WTC11 (cell line): ENCODE results near the gene FBXL14. TPM values are rescaled to one million over a fixed set of nuclear protein-coding genes. Genes with fewer than 3 reads are reported as not detected.

Experiments used
- ATAC-seq: fragments of 200-7000 bp; cut with Tn5 transposase; 2 replicates; pipeline ENCODE4 v1.10.0; 2021; ENCODE audit warnings: mild to moderate bottlenecking, moderate library complexity
- CTCF ChIA-PET: fragments of 300-600 bp; sonication (Branson Sonifier 250); formaldehyde crosslinking; loops from one replicate; lab custom pipeline; 2021; ENCODE audit warnings: antibody characterized with exemption; lab: Charles Lee
- POLR2A ChIA-PET: fragments of 350-600 bp; sonication (Branson Sonifier 250); formaldehyde crosslinking; loops from one replicate; lab custom pipeline; 2021; ENCODE audit warnings: antibody characterized with exemption; lab: Charles Lee
- DNase-seq: peaks from one replicate; pipeline ENCODE4 v3.0.0; 2021; ENCODE audit warnings: low spot score
- H3K27ac Mint-ChIP-seq: 2 replicates; pipeline ENCODE4 v1.8.0; 2021; ENCODE audit warnings: mixed read lengths
- H3K27me3 Mint-ChIP-seq: 2 replicates; pipeline ENCODE4 v1.8.0; 2021; ENCODE audit warnings: low read depth, mild to moderate bottlenecking, moderate library complexity, mixed read lengths
- H3K36me3 Mint-ChIP-seq: 2 replicates; pipeline ENCODE4 v1.8.0; 2021; ENCODE audit warnings: mixed read lengths
- H3K4me1 Mint-ChIP-seq: 2 replicates; pipeline ENCODE4 v1.8.0; 2022; ENCODE audit warnings: mixed read lengths
- H3K4me3 Mint-ChIP-seq: 2 replicates; pipeline ENCODE4 v1.8.0; 2021; ENCODE audit warnings: mild to moderate bottlenecking, moderate library complexity, mixed read lengths
- H3K9me3 Mint-ChIP-seq: 2 replicates; pipeline ENCODE4 v1.8.0; 2021; ENCODE audit warnings: mixed read lengths
- FOXK1 ChIP-seq: sonication (generic); formaldehyde crosslinking; IDR thresholded peaks from 2 replicates; pipeline ENCODE4 v1.8.0; 2022; ENCODE audit warnings: mild to moderate bottlenecking, moderate library complexity, missing genetic modification reagents
- GTF2I ChIP-seq: fragments of 250-450 bp; sonication (Bioruptor Pico); conservative IDR thresholded peaks from 2 replicates; pipeline ENCODE4 v1.4.0; 2021; ENCODE audit warnings: mild to moderate bottlenecking
- HMGA2 ChIP-seq: fragments of 250-450 bp; sonication (Bioruptor Pico); IDR thresholded peaks from 2 replicates; pipeline ENCODE4 v1.4.0; 2021; ENCODE audit warnings: mild to moderate bottlenecking, moderate library complexity
- JUN ChIP-seq: sonication (generic); formaldehyde crosslinking; IDR thresholded peaks from 2 replicates; pipeline ENCODE4 v1.8.0; 2023; ENCODE audit warnings: mild to moderate bottlenecking, missing genetic modification reagents
- MAX ChIP-seq: sonication (generic); formaldehyde crosslinking; IDR thresholded peaks from 2 replicates; pipeline ENCODE4 v1.8.0; 2022; ENCODE audit warnings: mild to moderate bottlenecking, missing genetic modification reagents
- TEAD1 ChIP-seq: sonication (generic); formaldehyde crosslinking; IDR thresholded peaks from 2 replicates; pipeline ENCODE4 v1.8.0; 2022; ENCODE audit warnings: mild to moderate bottlenecking, missing genetic modification reagents
- ZNF121 ChIP-seq: sonication (generic); formaldehyde crosslinking; IDR thresholded peaks from 2 replicates; pipeline ENCODE4 v1.8.0; 2023; ENCODE audit warnings: missing genetic modification reagents
- ZNF281 ChIP-seq: sonication (generic); formaldehyde crosslinking; IDR thresholded peaks from 2 replicates; pipeline ENCODE4 v1.8.0; 2023; ENCODE audit warnings: mild to moderate bottlenecking, missing genetic modification reagents
- ZNF317 ChIP-seq: sonication (generic); formaldehyde crosslinking; IDR thresholded peaks from 2 replicates; pipeline ENCODE4 v1.8.1; 2023; ENCODE audit warnings: low read depth, mild to moderate bottlenecking, moderate library complexity, missing genetic modification reagents, borderline replicate concordance
- ZNF671 ChIP-seq: fragments of 250-450 bp; sonication (Bioruptor Pico); IDR thresholded peaks from 2 replicates; pipeline ENCODE4 v1.8.0; 2021; ENCODE audit warnings: mild to moderate bottlenecking
- total RNA-seq: library from RNA; stranded (reverse); gene quantifications from 3 replicates; pipeline ENCODE4 v1.2.3, GENCODE V29; 2021
- TF ChIP-seq, protein P1 (sequence below): sonication (generic); formaldehyde crosslinking; IDR thresholded peaks from 2 replicates; pipeline ENCODE4 v1.8.1; 2023; ENCODE audit warnings: mild to moderate bottlenecking, moderate library complexity, missing genetic modification reagents
- TF ChIP-seq, protein P2 (sequence below): sonication (generic); formaldehyde crosslinking; IDR thresholded peaks from 2 replicates; pipeline ENCODE4 v1.8.1; 2023; ENCODE audit warnings: mild to moderate bottlenecking, missing genetic modification reagents, moderate library complexity
- TF ChIP-seq, protein P3 (sequence below): sonication (generic); formaldehyde crosslinking; IDR thresholded peaks from 2 replicates; pipeline ENCODE4 v1.8.1; 2023; ENCODE audit warnings: mild to moderate bottlenecking, missing genetic modification reagents

The FBXL14 gene
- total RNA-seq, 1 experiment from 2014 or later = 12.0 TPM

- Mint-ChIP-seq H3K36me3 (no peaks in the 10 kb centered on the region), H3K27me3 (peaks cover 78% of the 10 kb centered on the region), H3K9me3 (no peaks in the 10 kb centered on the region), H3K4me1 (peaks cover 67% of the 10 kb centered on the region), H3K27ac (no peak overlapping the region), H3K4me3 (peak overlapping the region; percentile 82)
- peak; percentile 39 for DNase-seq
- ATAC-seq = peak; percentile 9
- ChIA-PET CTCF (interaction anchor here (0.7 to 3.2 kb wide), 31 partner anchors 8 to 1060 kb away, joined by 3 to 27 read pairs (median 5); partner anchors contain the start of genes ADIPOR2 and FBXL14), POLR2A (interaction anchor here (0.9 to 1.0 kb wide), 2 partner anchors 19 to 24 kb away, joined by 3 to 4 read pairs; no protein-coding TSS in a partner anchor)
- TF ChIP-seq ZNF121 = 0 out of 2 replicates have a peak, but pooled peaks have one; percentile 22
- TF ChIP-seq, protein P1, sequence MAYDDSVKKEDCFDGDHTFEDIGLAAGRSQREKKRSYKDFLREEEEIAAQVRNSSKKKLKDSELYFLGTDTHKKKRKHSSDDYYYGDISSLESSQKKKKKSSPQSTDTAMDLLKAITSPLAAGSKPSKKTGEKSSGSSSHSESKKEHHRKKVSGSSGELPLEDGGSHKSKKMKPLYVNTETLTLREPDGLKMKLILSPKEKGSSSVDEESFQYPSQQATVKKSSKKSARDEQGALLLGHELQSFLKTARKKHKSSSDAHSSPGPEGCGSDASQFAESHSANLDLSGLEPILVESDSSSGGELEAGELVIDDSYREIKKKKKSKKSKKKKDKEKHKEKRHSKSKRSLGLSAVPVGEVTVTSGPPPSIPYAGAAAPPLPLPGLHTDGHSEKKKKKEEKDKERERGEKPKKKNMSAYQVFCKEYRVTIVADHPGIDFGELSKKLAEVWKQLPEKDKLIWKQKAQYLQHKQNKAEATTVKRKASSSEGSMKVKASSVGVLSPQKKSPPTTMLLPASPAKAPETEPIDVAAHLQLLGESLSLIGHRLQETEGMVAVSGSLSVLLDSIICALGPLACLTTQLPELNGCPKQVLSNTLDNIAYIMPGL (CRISPR knock-in tag) = 0 out of 2 replicates have a peak, but pooled peaks have one; percentile 55
- TF ChIP-seq, protein P2, sequence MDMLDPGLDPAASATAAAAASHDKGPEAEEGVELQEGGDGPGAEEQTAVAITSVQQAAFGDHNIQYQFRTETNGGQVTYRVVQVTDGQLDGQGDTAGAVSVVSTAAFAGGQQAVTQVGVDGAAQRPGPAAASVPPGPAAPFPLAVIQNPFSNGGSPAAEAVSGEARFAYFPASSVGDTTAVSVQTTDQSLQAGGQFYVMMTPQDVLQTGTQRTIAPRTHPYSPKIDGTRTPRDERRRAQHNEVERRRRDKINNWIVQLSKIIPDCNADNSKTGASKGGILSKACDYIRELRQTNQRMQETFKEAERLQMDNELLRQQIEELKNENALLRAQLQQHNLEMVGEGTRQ (CRISPR knock-in tag) = no peak
Observed at GRCh38 chr12:1630133-1630826, 35.9 kb upstream of the FBXL14 start.

- ChIA-PET POLR2A (interaction anchor here (0.7 to 1.0 kb wide), 3 partner anchors 23 to 297 kb away, joined by 3 to 4 read pairs (median 3); partner anchors contain the start of gene ADIPOR2), CTCF (interaction anchor here (0.6 to 3.2 kb wide), 25 partner anchors 9 to 1059 kb away, joined by 3 to 27 read pairs (median 5); partner anchors contain the start of genes ADIPOR2 and FBXL14)
- DNase-seq (peak; percentile 77), ATAC-seq (peak; percentile 38)
- Mint-ChIP-seq H3K27ac (no peak overlapping the region), H3K4me3 (peak overlapping the region; percentile 82), H3K4me1 (peaks cover 69% of the 10 kb centered on the region), H3K9me3 (no peaks in the 10 kb centered on the region), H3K27me3 (peaks cover 76% of the 10 kb centered on the region), H3K36me3 (no peaks in the 10 kb centered on the region)
- TF ChIP-seq MAX (CRISPR knock-in tag) (peak; percentile 37; the same call in 1 of the 2 replicates), JUN (CRISPR knock-in tag) (no peak), TEAD1 (CRISPR knock-in tag) (0 out of 2 replicates have a peak, but pooled peaks have one; percentile 10), ZNF671 (CRISPR knock-in tag) (no peak), ZNF317 (CRISPR knock-in tag) (no peak), GTF2I (CRISPR knock-in tag) (no peak), ZNF281 (CRISPR knock-in tag) (0 out of 2 replicates have a peak, but pooled peaks have one; percentile 27), HMGA2 (CRISPR knock-in tag) (no peak), FOXK1 (CRISPR knock-in tag) (no peak)
- TF ChIP-seq, protein P1 (CRISPR knock-in tag) = no peak
- TF ChIP-seq, protein P3, sequence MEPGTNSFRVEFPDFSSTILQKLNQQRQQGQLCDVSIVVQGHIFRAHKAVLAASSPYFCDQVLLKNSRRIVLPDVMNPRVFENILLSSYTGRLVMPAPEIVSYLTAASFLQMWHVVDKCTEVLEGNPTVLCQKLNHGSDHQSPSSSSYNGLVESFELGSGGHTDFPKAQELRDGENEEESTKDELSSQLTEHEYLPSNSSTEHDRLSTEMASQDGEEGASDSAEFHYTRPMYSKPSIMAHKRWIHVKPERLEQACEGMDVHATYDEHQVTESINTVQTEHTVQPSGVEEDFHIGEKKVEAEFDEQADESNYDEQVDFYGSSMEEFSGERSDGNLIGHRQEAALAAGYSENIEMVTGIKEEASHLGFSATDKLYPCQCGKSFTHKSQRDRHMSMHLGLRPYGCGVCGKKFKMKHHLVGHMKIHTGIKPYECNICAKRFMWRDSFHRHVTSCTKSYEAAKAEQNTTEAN (CRISPR knock-in tag) = 0 out of 2 replicates have a peak, but pooled peaks have one; percentile 17
Observed at GRCh38 chr12:1629338-1630132, 35.2 kb upstream of the FBXL14 start.
